Lung microvascular endothelial cell (primary cell): ENCODE results near the gene USP35. TPM values are rescaled to one million over a fixed set of nuclear protein-coding genes. Genes with fewer than 3 reads are reported as not detected.

Experiments used
- DNase-seq, 2 donors: peaks; one replicate each; pipeline versions ENCODE4 v3.0.0 to v3.0.0-alpha.2; 2010; ENCODE audit warnings: low read depth in 2 of 2
- total RNA-seq: library from RNA; depleted of rRNA; stranded (reverse); fragments of >200 nt; gene quantifications from 2 replicates; pipeline ENCODE4 v1.2.1, GENCODE V29; 2014

Gene USP35
- total RNA-seq, 1 donor from 2014 or later: 5.2 TPM

DNA sequence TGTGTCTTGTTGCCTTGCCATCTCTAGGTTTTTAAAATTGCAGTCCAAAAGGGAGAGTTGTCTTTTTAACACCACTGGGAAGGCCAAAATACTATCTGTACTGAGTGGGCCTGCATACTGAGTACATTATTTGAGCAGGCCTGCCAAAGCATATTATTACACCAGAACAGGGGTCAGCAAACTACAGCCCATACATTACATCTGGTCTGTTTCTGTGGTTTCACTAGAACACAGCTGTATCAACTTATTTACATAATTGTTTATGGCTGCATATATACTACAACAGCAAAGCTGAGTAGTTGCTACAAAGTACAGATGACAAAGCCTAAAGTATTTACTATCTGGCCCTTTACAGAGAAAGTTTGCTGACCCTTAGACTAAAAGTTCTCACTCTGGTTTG is 74.0 kb downstream of the USP35 start:
- no peak for DNase-seq

Other genes with a start within 250 kb of the USP35 start
- 21.8 and 26.4 TPM in 2 replicates for gene INTS4, start 194.3 kb upstream of the USP35 start, total RNA-seq
- 0.22 TPM in 1 of 2 replicates, not detected in the other for gene KCTD14, start 165.6 kb upstream of the USP35 start, total RNA-seq
- not detected in 2 replicates for gene THRSP, start 125.1 kb upstream of the USP35 start, total RNA-seq
- 54.9 and 71.4 TPM in 2 replicates for gene NDUFC2, start 109.1 kb upstream of the USP35 start, total RNA-seq
- gene ALG8, start 49.3 kb upstream of the USP35 start, total RNA-seq: 23.5 and 30.6 TPM in 2 replicates
- 4.1 and 5.2 TPM in 2 replicates for gene KCTD21, start 293 bp upstream of the USP35 start, total RNA-seq
- 14.2 and 21.2 TPM in 2 replicates for gene GAB2, start 228.9 kb downstream of the USP35 start, total RNA-seq